C4-2B (cell line): Measurements from ENCODE around the gene MAP1LC3B.

ENCODE experiments used
- H3K27ac ChIP-seq: fragments of 450-650 bp; 2 replicates; pipeline ENCODE4 v1.5.1; 2017
- CTCF ChIP-seq: fragments of 450-650 bp; conservative IDR thresholded peaks from 2 replicates; pipeline ENCODE4 v1.5.1; 2017; ENCODE audit warnings: mild to moderate bottlenecking
- ZFX ChIP-seq: fragments of 450-650 bp; IDR thresholded peaks from 2 replicates; pipeline ENCODE4 v1.6.1; 2017

MAP1LC3B gene

GRCh38 chr16:87391324-87391949 is 699 bp upstream of the MAP1LC3B start:
- H3K27ac ChIP-seq = peak overlapping the region; percentile 86
- TF ChIP-seq CTCF = no peak
- TF ChIP-seq ZFX = peak; percentile 55

DNA sequence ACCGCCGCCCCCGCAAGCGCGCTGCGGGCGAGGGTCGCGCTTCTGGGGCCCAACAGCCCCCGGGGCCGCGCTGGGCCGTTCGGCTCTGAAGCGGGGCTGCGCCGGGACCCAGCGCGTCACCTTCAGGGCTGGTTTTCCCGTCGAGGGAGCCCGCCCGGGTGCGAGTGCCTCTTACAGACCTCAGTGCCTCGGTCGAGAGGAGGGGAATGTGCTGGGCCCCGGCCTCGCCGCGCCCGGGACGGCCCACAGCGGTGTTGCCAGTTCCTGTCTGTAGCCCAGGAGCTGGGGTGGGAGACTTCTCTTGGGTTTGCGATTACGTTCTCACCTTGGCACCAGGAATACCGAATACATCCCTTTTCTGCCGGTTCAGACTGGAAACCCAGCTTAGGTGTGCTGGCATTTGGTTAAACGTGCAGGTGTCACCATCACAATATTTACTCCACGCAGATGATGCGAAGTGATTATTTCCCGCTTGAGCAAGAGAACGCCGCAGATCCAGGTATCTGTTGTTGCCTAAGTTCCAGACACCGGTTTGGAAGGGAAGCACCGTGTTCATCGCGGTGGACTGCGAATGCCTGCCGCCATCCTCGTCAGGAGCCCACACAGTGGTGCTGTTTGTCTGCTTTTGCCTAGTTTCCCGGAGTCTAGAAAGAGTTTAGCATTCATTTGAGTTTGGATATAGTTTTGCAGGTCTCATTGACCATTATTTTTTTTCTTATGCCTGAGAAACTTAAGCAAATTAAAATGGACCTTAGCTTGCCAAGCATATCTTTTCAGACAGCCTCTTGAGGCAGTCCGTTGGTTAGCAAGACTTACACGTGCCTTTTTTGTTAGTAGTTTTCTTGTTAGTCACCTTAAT is 914 bp downstream of the MAP1LC3B start:
- peak overlapping the region; percentile 86 for H3K27ac ChIP-seq

GRCh38 chr16:87393680-87394055 is 1.5 kb downstream of the MAP1LC3B start:
- H3K27ac ChIP-seq = no peak overlapping the region
- TF ChIP-seq CTCF (no peak), ZFX (no peak)

More for the DNA sequence above, 914 bp downstream of the MAP1LC3B start:
- TF ChIP-seq CTCF (no peak; the same call in 1 of the 2 replicates), ZFX (0 out of 2 replicates have a peak, but pooled peaks have one; percentile 30)

GRCh38 chr16:87395181-87395842 is 3.2 kb downstream of the MAP1LC3B start:
- no peak overlapping the region for H3K27ac ChIP-seq
- no peak for TF ChIP-seq CTCF
- no peak for TF ChIP-seq ZFX

- no peak for TF ChIP-seq CTCF
- TF ChIP-seq ZFX = no peak
- H3K27ac ChIP-seq = no peak overlapping the region
Observed at GRCh38 chr16:87404764-87405625, 12.9 kb downstream of the MAP1LC3B start.

DNA sequence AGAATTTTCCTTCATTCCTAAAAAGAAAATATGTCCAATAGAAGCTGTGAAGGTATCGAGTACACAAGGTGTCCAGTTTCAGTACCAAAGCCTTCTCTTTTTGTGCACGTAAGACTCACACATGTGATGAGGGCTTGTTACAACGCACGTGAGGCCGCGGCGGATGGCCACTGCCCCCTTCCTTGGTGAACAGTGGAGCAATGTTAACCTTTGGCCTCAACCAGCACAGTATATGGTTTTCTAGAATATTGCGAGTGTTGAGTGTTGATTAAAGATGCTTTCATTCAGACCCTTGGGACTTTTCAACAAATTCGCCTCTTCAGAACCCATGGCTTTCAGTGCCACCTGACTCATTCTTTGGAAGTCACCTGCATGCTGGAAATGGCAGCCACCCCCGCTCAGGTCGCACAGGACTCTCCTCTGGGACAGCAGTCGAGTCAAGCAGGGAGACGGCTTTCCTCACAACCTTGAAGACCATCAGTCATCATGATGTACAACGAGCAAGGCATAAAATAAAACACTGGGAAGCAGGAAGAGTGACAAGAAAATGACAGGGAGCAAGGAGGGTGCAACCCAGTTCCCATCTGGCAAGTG is 14.5 kb downstream of the MAP1LC3B start:
- TF ChIP-seq CTCF (no peak), ZFX (no peak)
- no peak overlapping the region for H3K27ac ChIP-seq
